Measurements from ENCODE around the gene SP100.

The SP100 gene

DNA sequence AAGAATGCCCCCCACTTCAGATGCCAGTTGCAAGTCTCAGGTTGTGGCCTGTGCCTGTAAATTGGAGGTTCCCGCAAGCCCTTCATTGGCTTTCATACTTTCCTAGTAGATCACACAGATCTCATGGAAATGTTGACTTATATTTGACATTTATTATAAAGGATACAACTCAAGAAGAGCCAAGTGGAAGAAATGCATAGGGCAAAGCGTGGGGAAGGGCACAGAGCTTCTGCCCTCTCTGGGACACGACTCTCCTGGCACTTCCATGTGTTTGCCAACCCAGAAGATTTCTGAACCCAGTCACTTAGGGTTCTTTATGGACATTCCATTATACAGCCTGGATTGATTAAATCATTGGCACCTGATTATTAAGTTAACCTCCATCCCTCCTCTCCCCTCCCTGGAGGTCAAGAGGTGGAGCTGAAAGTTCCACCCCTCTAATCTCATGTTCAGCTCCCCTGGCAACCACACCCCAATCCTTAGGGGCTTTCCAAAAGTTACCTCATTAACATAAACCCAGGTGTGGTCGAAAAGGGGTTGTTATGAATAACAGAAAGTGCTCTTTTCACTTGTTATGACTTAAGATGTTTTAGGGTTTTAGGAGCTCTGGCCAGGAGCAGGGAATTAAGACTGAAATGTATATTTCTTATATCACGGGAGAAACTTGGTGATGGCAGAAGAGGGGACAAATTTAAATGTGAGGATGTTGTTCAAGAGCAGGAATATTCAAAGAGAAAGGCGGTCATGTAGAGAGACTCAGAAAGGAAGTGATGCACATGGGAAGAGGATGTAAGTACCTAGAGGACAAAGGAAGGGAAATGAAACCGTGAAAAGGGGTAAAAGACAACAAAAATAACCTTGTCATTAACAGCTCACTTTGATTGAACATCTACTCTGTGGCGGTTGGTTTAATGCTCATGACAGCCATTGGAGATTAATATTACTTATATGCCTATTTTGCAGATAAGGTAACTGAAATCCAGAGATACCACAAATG is 31.8 kb downstream of the SP100 start:
- TF ChIP-seq CTCF (IDR thresholded peaks at IDR 0.05; ENCODE audit: extremely low read depth, missing control alignments): no peak
- DNase-seq (ENCODE audit: low spot score): peak; percentile 66

- no peak for DNase-seq (ENCODE audit: low spot score)
Measured at GRCh38 chr2:230449901-230450467, 34.0 kb downstream of the SP100 start.

DNA sequence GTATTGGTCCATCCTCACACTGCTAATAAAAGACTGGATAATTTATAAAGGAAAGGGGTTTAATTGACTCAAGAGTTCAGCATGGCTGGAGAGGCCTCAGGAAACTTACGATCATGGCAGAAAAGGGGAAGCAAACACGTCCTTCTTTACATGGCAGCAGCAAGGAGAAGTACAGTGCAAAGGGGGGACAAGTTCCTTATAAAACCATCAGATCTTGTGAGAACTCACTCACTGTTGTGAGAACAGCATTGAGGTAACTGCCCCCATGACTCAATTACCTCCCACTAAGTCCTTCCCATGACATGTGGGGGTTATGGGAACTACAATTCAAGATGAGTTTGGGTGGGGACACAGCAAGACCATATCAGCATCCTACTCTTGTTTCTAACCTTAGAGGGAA is 37.0 kb downstream of the SP100 start:
- DNase-seq (ENCODE audit: low spot score): no peak
- no peak for TF ChIP-seq CTCF (IDR thresholded peaks at IDR 0.05; ENCODE audit: extremely low read depth, missing control alignments)

More at GRCh38 chr2:230449901-230450467, 34.0 kb downstream of the SP100 start:
- no peak for TF ChIP-seq CTCF (IDR thresholded peaks at IDR 0.05; ENCODE audit: extremely low read depth, missing control alignments)

GRCh38 chr2:230455005-230455684 is 39.1 kb downstream of the SP100 start:
- no peak for TF ChIP-seq CTCF (IDR thresholded peaks at IDR 0.05; ENCODE audit: extremely low read depth, missing control alignments)
- no peak for DNase-seq (ENCODE audit: low spot score)

DNA sequence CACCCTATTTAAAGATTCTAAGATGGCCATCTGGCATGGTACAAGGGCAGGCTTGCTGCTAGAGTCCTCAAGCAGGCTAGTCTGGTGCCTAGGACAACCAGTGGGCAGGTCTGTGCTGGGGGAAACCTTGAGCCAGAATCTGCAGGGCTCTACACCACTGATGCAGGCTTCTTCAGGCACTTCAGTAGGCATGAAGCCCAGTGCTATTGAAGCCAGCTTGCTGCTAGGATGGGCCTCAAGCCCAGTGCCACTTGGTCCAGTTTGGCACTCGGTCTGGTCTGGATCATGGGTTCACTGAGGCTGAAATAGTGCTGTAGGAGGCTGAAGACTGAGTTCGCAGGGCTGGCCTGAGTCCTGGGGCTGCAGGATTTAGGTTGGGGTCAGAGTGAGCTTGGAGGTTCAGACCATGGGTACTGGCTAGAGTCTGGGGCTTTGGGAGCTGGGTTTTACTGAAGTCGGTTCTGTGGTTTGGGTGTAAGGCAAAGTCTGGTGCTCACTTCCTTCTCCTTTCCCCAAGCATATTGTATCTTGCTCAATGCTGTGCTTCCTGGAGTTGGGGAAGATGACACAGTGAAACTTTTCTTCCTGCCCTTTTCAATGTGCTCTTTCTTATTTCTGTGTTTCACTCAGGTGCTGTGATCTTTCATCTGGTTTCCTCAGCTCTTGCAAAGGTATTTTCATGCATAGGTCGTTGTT is 41.2 kb downstream of the SP100 start:
- TF ChIP-seq CTCF (IDR thresholded peaks at IDR 0.05; ENCODE audit: extremely low read depth, missing control alignments): no peak
- DNase-seq (ENCODE audit: low spot score): no peak

GRCh38 chr2:230457793-230458192 is 41.8 kb downstream of the SP100 start:
- TF ChIP-seq CTCF (IDR thresholded peaks at IDR 0.05; ENCODE audit: extremely low read depth, missing control alignments): no peak
- DNase-seq (ENCODE audit: low spot score): no peak
